ENCODE data around the gene TSPAN31. TPM values are rescaled to one million over a fixed set of nuclear protein-coding genes. Genes with fewer than 3 reads are reported as not detected.

TSPAN31 gene
- total and polyA plus RNA-seq, 2 of the 8 experiments (the other 6 are each of a cell fraction or from before 2014, with no cell fraction given), result 15.8 to 31.4 TPM

DNA sequence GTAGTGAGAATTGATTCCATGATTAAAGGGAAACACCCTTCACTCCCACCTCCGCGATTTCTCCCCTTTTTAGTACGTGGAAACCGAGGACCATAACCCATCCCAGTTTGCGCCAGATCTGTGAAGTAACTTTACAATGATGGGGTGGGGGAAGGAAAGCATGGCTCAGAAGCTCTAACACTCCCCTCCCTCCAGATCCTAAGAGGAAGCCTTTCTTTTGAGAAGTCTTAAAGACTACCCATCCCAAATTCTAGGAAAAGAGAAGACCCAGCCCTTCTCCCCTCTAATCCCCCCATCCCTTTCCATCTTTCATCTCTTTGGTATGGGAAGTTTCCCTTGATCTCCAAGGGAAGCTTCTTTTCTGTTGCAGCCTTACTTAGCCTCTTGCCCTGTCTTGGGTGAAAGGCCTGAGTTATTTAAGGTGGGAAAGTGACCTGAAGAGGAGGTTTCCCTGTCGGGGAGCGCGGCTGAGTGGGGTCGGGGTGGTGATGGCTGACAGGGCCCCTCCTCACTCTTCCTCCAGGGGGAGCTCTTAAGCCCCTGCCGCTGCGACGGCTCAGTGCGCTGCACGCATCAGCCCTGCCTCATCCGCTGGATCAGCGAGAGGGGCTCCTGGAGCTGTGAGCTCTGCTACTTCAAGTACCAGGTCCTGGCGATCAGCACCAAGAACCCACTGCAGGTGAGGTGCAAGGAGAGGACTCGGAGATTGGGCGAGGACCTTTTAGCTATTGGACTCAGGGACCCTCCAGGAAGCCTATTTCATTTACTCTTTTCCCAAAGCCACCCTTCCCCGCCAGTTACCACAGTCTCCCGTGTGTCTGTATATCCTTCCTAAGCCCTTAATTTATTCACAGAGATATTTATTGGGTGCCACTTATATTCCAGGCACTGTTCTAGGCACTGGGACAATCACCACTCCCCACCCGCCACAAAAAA, 11.8 kb downstream of the TSPAN31 start (continued):
- TF ChIP-seq JUN (IDR thresholded peaks at IDR 0.05; ENCODE audit: low read depth, low read length) (no peak), EGR1 (IDR thresholded peaks at IDR 0.05; ENCODE audit: borderline replicate concordance, low read depth, low read length) (no peak), CHD2 (IDR thresholded peaks at IDR 0.05; ENCODE audit: low read length) (no peak), CEBPB (IDR thresholded peaks at IDR 0.05; ENCODE audit: low read depth, low read length) (no peak), SAP30 (IDR thresholded peaks at IDR 0.05; ENCODE audit: insufficient read depth, insufficient replicate concordance, low read length) (no peak), BRCA1 (IDR thresholded peaks at IDR 0.05; ENCODE audit: low read depth, low read length) (no peak)
- TF ChIP-seq, protein P1, sequence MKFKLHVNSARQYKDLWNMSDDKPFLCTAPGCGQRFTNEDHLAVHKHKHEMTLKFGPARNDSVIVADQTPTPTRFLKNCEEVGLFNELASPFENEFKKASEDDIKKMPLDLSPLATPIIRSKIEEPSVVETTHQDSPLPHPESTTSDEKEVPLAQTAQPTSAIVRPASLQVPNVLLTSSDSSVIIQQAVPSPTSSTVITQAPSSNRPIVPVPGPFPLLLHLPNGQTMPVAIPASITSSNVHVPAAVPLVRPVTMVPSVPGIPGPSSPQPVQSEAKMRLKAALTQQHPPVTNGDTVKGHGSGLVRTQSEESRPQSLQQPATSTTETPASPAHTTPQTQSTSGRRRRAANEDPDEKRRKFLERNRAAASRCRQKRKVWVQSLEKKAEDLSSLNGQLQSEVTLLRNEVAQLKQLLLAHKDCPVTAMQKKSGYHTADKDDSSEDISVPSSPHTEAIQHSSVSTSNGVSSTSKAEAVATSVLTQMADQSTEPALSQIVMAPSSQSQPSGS (IDR thresholded peaks at IDR 0.05; ENCODE audit: low read length), result no peak
- TF ChIP-seq, protein P2, sequence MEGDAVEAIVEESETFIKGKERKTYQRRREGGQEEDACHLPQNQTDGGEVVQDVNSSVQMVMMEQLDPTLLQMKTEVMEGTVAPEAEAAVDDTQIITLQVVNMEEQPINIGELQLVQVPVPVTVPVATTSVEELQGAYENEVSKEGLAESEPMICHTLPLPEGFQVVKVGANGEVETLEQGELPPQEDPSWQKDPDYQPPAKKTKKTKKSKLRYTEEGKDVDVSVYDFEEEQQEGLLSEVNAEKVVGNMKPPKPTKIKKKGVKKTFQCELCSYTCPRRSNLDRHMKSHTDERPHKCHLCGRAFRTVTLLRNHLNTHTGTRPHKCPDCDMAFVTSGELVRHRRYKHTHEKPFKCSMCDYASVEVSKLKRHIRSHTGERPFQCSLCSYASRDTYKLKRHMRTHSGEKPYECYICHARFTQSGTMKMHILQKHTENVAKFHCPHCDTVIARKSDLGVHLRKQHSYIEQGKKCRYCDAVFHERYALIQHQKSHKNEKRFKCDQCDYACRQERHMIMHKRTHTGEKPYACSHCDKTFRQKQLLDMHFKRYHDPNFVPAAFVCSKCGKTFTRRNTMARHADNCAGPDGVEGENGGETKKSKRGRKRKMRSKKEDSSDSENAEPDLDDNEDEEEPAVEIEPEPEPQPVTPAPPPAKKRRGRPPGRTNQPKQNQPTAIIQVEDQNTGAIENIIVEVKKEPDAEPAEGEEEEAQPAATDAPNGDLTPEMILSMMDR (IDR thresholded peaks at IDR 0.05; ENCODE audit: control extremely low read depth in 1 of 3, insufficient read depth in 1 of 3, low read depth in 1 of 3, low read length in 3 of 3), result peak; percentile 83 to 98 (median 97)

All from H1 (cell line).